GM12875 (cell line): ENCODE data around the gene PVALB.

Experiments used
- H3K4me3 ChIP-seq: one replicate; pipeline ENCODE4 v1.5.1; 2011; ENCODE audit warnings: low read depth, low read length, control low read depth
- TF ChIP-seq, protein P1 (sequence below): IDR thresholded peaks from 2 replicates; pipeline ENCODE4 v1.5.1; 2011; ENCODE audit warnings: low read depth, mild to moderate bottlenecking, control low read depth, inconsistent platforms, low read length, moderate library complexity, borderline replicate concordance; ENCODE audit not compliant: insufficient read depth

The PVALB gene

DNA sequence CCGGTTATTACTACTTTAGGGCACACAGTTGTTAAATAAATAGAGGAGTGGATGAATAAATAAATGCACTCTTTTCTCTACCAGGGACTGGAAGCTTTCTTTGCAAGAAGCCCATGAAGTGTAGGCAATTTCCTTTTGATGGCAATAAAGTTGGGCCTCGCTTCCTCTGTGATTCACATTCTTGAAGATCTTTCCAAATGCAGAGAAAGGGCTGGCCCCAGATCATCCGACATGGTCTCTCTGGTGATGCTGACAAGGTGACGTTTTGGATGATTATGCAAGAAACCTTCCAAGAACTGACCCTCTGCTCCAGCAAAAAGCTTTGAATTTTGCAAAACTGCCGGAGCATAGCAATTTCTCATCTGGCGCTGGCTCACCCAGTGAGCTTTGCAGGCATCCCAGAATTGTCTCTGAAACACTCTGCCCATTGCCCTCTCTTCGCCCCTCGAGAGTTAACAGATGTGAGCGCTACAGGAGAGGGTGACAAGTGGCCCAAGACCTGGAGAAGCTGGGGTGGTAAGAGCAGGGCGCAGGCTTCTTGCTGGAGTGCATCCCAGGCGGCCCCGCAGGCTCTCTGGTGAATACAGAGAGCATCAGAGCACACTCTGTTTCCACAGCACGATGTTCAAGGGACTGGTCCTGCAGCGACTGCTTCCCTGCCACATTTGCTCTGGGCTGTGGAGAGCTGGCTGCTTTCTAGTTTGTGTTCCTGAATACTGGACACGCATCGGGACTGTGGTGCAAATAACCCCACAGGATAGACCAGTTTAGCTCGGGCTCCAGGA is 29.4 kb downstream of the PVALB start:
- H3K4me3 ChIP-seq = no peak overlapping the region
- TF ChIP-seq, protein P1, sequence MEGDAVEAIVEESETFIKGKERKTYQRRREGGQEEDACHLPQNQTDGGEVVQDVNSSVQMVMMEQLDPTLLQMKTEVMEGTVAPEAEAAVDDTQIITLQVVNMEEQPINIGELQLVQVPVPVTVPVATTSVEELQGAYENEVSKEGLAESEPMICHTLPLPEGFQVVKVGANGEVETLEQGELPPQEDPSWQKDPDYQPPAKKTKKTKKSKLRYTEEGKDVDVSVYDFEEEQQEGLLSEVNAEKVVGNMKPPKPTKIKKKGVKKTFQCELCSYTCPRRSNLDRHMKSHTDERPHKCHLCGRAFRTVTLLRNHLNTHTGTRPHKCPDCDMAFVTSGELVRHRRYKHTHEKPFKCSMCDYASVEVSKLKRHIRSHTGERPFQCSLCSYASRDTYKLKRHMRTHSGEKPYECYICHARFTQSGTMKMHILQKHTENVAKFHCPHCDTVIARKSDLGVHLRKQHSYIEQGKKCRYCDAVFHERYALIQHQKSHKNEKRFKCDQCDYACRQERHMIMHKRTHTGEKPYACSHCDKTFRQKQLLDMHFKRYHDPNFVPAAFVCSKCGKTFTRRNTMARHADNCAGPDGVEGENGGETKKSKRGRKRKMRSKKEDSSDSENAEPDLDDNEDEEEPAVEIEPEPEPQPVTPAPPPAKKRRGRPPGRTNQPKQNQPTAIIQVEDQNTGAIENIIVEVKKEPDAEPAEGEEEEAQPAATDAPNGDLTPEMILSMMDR = no peak

GRCh38 chr22:36783743-36784142 is 33.1 kb downstream of the PVALB start:
- H3K4me3 ChIP-seq = no peak overlapping the region
- TF ChIP-seq, protein P1 = no peak

- no peak overlapping the region for H3K4me3 ChIP-seq
- TF ChIP-seq, protein P1 = peak; percentile 91
These were observed 34.9 kb downstream of the PVALB start for GRCh38 chr22:36781656-36782627.

- H3K4me3 ChIP-seq = no peak overlapping the region
- TF ChIP-seq, protein P1 = no peak
These were observed 38.8 kb downstream of the PVALB start for GRCh38 chr22:36778020-36778419.

DNA sequence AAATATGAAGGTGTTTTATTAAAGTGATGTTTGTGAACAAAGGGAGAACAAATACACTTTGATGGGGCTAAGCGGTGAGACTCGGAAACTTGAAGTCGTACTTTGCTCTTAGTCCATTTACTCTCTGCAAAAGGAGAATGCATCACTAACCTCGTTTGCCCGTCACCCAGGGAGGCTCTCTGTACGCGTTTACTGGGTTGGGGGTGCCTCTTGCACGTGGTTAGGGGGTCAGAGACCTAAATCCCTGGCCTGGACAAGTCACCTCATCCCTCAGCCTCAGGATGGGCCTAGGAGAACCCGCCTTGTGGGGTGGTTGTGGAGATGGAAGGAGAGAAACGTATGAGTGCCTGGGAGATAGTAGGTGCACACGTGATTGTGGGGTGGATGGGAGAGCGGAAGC is 40.1 kb downstream of the PVALB start:
- H3K4me3 ChIP-seq = peak overlapping the region; percentile 19
- TF ChIP-seq, protein P1 = no peak

DNA sequence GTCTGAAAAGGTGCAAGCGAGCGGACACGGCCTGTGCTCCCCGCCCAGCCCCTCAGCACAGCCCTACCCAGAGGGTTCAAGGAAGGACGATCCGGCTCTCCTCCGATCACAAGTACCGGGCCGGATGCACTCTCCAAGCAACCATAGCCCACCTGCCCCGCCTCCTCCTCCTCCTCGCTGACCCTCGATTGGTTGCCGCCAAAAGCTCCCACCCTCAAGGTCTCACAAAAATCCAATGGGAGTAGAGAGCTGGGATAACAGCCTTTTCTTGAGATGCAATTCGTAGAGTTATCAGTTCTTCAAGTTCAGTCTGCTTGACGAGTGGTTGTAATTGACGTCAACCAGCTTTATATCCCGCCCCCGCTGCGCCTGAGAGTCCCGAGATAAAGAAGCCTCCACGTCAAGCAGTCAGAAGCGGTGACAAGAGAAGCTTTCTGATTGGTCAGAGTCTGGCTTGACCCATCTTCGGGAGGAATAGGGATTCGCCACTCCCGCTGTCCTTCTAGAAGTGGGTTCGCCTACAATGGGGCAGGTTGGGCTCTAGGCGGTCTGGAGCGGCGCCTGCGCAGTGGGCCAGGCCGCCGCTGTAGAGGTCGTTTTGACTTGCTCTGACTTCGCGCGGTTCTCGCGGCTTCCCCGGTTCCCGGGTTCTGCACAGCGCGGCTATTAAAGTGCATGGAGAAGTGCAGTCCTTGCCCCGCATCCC is 40.7 kb downstream of the PVALB start, which contains the start of gene IFT27:
TSS of gene IFT27 (minus strand) at position 156 of the 706 bp plus-strand sequence. CDS start 412 bp downstream, outside the sequence.
- TF ChIP-seq, protein P1 = no peak
- H3K4me3 ChIP-seq = peak within 1 kb of the TSS; percentile 89
